22Rv1 (cell line): ENCODE data around the gene ATP10A.

Experiments
- ZFX ChIP-seq: fragments of 450-650 bp; IDR thresholded peaks from 2 replicates; pipeline ENCODE4 v1.6.1; 2017; ENCODE audit warnings: antibody characterized with exemption, borderline replicate concordance
- TF ChIP-seq, protein P1 (sequence below): fragments of 450-650 bp; IDR thresholded peaks from 2 replicates; pipeline ENCODE4 v1.5.1; 2017; ENCODE audit warnings: mild to moderate bottlenecking

DNA sequence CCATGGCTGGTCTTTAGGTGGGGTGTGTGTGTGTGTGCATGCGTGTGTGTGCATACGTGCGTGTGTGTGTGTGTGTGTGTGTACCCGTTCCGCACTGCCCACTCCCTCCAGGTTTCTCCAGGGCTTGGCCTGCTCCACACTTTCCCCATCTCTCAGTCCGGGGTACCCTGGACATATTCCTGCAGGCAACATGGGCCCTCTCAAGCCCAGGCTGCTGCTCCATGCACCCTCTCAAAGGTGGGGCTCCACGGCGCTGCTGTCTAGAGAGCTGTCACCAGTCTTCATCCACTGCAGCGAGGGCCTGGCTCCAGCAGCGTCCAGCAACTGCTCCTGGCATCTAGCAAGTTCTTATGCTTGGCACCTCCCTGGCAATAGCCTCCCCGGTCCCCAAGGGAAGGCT, 86.1 kb downstream of the ATP10A start:
- TF ChIP-seq, protein P1, sequence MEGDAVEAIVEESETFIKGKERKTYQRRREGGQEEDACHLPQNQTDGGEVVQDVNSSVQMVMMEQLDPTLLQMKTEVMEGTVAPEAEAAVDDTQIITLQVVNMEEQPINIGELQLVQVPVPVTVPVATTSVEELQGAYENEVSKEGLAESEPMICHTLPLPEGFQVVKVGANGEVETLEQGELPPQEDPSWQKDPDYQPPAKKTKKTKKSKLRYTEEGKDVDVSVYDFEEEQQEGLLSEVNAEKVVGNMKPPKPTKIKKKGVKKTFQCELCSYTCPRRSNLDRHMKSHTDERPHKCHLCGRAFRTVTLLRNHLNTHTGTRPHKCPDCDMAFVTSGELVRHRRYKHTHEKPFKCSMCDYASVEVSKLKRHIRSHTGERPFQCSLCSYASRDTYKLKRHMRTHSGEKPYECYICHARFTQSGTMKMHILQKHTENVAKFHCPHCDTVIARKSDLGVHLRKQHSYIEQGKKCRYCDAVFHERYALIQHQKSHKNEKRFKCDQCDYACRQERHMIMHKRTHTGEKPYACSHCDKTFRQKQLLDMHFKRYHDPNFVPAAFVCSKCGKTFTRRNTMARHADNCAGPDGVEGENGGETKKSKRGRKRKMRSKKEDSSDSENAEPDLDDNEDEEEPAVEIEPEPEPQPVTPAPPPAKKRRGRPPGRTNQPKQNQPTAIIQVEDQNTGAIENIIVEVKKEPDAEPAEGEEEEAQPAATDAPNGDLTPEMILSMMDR = no peak
- TF ChIP-seq ZFX = no peak
